Measurements from ENCODE around the gene GMCL1. TPM values are rescaled to one million over a fixed set of nuclear protein-coding genes. Genes with fewer than 3 reads are reported as not detected.
A peak's percentile ranks its signal among the peaks of the same experiment; 100 is the strongest.

GMCL1 gene
- total and polyA plus RNA-seq, 9 of the 15 experiments (the other 6 are each of a cell fraction or from before 2014, with no cell fraction given), result 7.0 to 27.3 (median 15.4) TPM

GRCh38 chr2:69831354-69831905 lies 2.0 kb downstream of the GMCL1 start:
- FAIRE-seq, result no peak
- Histone ChIP-seq H3K79me2 (ENCODE audit: control insufficient read depth, insufficient read depth, low read length) (peaks cover 69% of the 10 kb centered on the region), H3K27ac (ENCODE audit: extremely low read depth, low read depth, low read length) (no peak overlapping the region), H4K20me1 (replicated peaks; ENCODE audit: control insufficient read depth, insufficient read depth, low read length) (no peaks in the 10 kb centered on the region), H3K4me1 (replicated peaks in 1 of 2; ENCODE audit: control insufficient read depth in 2 of 2, insufficient read depth in 2 of 2, low read length in 2 of 2) (peaks cover 22 to 26% of the 10 kb centered on the region in 2 experiments), H3K36me3 (ENCODE audit: control insufficient read depth, insufficient read depth, low read length) (peaks cover 15% of the 10 kb centered on the region), H3K9ac (ENCODE audit: insufficient read depth in 1 of 2, low read depth in 2 of 2, low read length in 2 of 2) (no peak overlapping the region; a peak in 1 of 4 replicates), H2AFZ (ENCODE audit: low read depth, low read length) (no peak overlapping the region), H3K4me2 (ENCODE audit: insufficient read depth, low read length) (peak overlapping the region; percentile 43; the same call in 1 of the 2 replicates), H3K9me3 (replicated peaks; ENCODE audit: control insufficient read depth, insufficient read depth, low read depth, low read length) (no peaks in the 10 kb centered on the region), H3K4me3 (0 out of 2 replicates have a peak overlapping the region, but pooled peaks have one; percentile 75), H3K27me3 (ENCODE audit: control insufficient read depth in 2 of 2, insufficient read depth in 2 of 2, low read length in 2 of 2) (no peaks in the 10 kb centered on the region), H3K9me1 (ENCODE audit: control insufficient read depth, insufficient read depth, low read length) (no peaks in the 10 kb centered on the region)
- ChIA-PET CTCF (ENCODE audit: low intra/inter-chr PET ratio) (no interaction called here), POLR2A (interaction anchor here (0.9 kb wide), 1 partner anchor 15 kb away, joined by 4 read pairs; no protein-coding TSS in a partner anchor)
- no peak for DNase-seq (ENCODE audit: extremely low read depth in 1 of 4, low spot score in 3 of 4)
- TF ChIP-seq HDAC3 (IDR thresholded peaks at IDR 0.05; ENCODE audit: borderline replicate concordance, partially characterized antibody) (no peak), RFX5 (IDR thresholded peaks at IDR 0.05; ENCODE audit: low read depth, low read length) (no peak), MITF (IDR thresholded peaks at IDR 0.05) (no peak), KDM5B (IDR thresholded peaks at IDR 0.05; ENCODE audit: insufficient replicate concordance, low read depth, low read length) (no peak), E2F4 (CRISPR knock-in tag; IDR thresholded peaks at IDR 0.05; ENCODE audit: low read depth) (no peak), KLF16 (IDR thresholded peaks at IDR 0.05) (no peak), TBP (optimal IDR thresholded peaks at IDR 0.05; ENCODE audit: low read depth, low read length) (no peak), ATF6 (CRISPR knock-in tag; IDR thresholded peaks at IDR 0.05) (no peak), ZNF780A (CRISPR knock-in tag; IDR thresholded peaks at IDR 0.05) (no peak), RBM17 (IDR thresholded peaks at IDR 0.05; ENCODE audit: borderline replicate concordance, low read depth, low read length) (no peak), ZBTB7A (IDR thresholded peaks at IDR 0.05; ENCODE audit: borderline replicate concordance, control insufficient read depth, low read depth, low read length) (no peak), NFIC (IDR thresholded peaks at IDR 0.05) (no peak), SOX6 (IDR thresholded peaks at IDR 0.05) (no peak), RBM34 (IDR thresholded peaks at IDR 0.05; ENCODE audit: borderline replicate concordance, insufficient read depth, low read length) (no peak), ZBED1 (IDR thresholded peaks at IDR 0.05) (no peak), EHMT2 (IDR thresholded peaks at IDR 0.05) (no peak)
- WGBS (ENCODE audit: insufficient coverage, low coverage, missing lambda C conversion rate), result 52% methylated on average over 6 of the region's 6 CpGs
- no TSS peak for BruUV-seq (replicated peaks)
- in situ Hi-C loops (cut with MboI) (no loop called here), intact Hi-C loops (cut with micrococcal nuclease) (no loop called here)
- ATAC-seq, result no peak
